Measurements from ENCODE around the gene RERE.

RERE gene

GRCh38 chr1:8571200-8571984 lies 246.0 kb downstream of the RERE start:
- H3K9me3 ChIP-seq (ENCODE audit: control insufficient read depth, insufficient read depth, low read depth, low read length): no peaks in the 10 kb centered on the region
- no peaks in the 10 kb centered on the region for H3K36me3 ChIP-seq (ENCODE audit: control insufficient read depth, insufficient read depth, low read length)
- H3K27ac ChIP-seq (ENCODE audit: low read depth, low read length): peak overlapping the region; percentile 4; the same call in 1 of the 2 replicates
- H3K9ac ChIP-seq (ENCODE audit: low read length): no peak overlapping the region
- H3K4me1 ChIP-seq (ENCODE audit: control insufficient read depth, insufficient read depth, low read length): peaks cover 14% of the 10 kb centered on the region
- no peaks in the 10 kb centered on the region for H3K27me3 ChIP-seq (ENCODE audit: control insufficient read depth, insufficient read depth, low read length)
- H3K4me3 ChIP-seq (ENCODE audit: low read depth, low read length): no peak overlapping the region

GRCh38 chr1:8570465-8570864 lies 247.0 kb downstream of the RERE start:
- no peak overlapping the region for H3K27ac ChIP-seq (ENCODE audit: low read depth, low read length)
- no peak overlapping the region for H3K4me3 ChIP-seq (ENCODE audit: low read depth, low read length)
- peaks cover 14% of the 10 kb centered on the region for H3K4me1 ChIP-seq (ENCODE audit: control insufficient read depth, insufficient read depth, low read length)
- H3K36me3 ChIP-seq (ENCODE audit: control insufficient read depth, insufficient read depth, low read length): no peaks in the 10 kb centered on the region
- H3K9me3 ChIP-seq (ENCODE audit: control insufficient read depth, insufficient read depth, low read depth, low read length): no peaks in the 10 kb centered on the region
- no peaks in the 10 kb centered on the region for H3K27me3 ChIP-seq (ENCODE audit: control insufficient read depth, insufficient read depth, low read length)
- H3K9ac ChIP-seq (ENCODE audit: low read length): no peak overlapping the region

GRCh38 chr1:8569242-8569641 lies 248.2 kb downstream of the RERE start:
- H3K4me1 ChIP-seq (ENCODE audit: control insufficient read depth, insufficient read depth, low read length): peaks cover 14% of the 10 kb centered on the region
- H3K4me3 ChIP-seq (ENCODE audit: low read depth, low read length): no peak overlapping the region
- no peaks in the 10 kb centered on the region for H3K36me3 ChIP-seq (ENCODE audit: control insufficient read depth, insufficient read depth, low read length)
- no peaks in the 10 kb centered on the region for H3K9me3 ChIP-seq (ENCODE audit: control insufficient read depth, insufficient read depth, low read depth, low read length)
- no peaks in the 10 kb centered on the region for H3K27me3 ChIP-seq (ENCODE audit: control insufficient read depth, insufficient read depth, low read length)
- H3K9ac ChIP-seq (ENCODE audit: low read length): no peak overlapping the region
- H3K27ac ChIP-seq (ENCODE audit: low read depth, low read length): no peak overlapping the region

- H3K4me1 ChIP-seq (ENCODE audit: control insufficient read depth, insufficient read depth, low read length): peaks cover 17% of the 10 kb centered on the region
- H3K4me3 ChIP-seq (ENCODE audit: low read depth, low read length): no peak overlapping the region
- H3K9ac ChIP-seq (ENCODE audit: low read length): no peak overlapping the region
- no peak overlapping the region for H3K27ac ChIP-seq (ENCODE audit: low read depth, low read length)
- H3K27me3 ChIP-seq (ENCODE audit: control insufficient read depth, insufficient read depth, low read length): no peaks in the 10 kb centered on the region
- H3K36me3 ChIP-seq (ENCODE audit: control insufficient read depth, insufficient read depth, low read length): no peaks in the 10 kb centered on the region
- H3K9me3 ChIP-seq (ENCODE audit: control insufficient read depth, insufficient read depth, low read depth, low read length): no peaks in the 10 kb centered on the region
Measured at GRCh38 chr1:8568837-8569236, 248.6 kb downstream of the RERE start.

GRCh38 chr1:8567146-8567545 lies 250.3 kb downstream of the RERE start:
- H3K27ac ChIP-seq (ENCODE audit: low read depth, low read length): no peak overlapping the region
- no peak overlapping the region for H3K4me3 ChIP-seq (ENCODE audit: low read depth, low read length)
- H3K27me3 ChIP-seq (ENCODE audit: control insufficient read depth, insufficient read depth, low read length): no peaks in the 10 kb centered on the region
- H3K9me3 ChIP-seq (ENCODE audit: control insufficient read depth, insufficient read depth, low read depth, low read length): no peaks in the 10 kb centered on the region
- no peak overlapping the region for H3K9ac ChIP-seq (ENCODE audit: low read length)
- H3K4me1 ChIP-seq (ENCODE audit: control insufficient read depth, insufficient read depth, low read length): peaks cover 21% of the 10 kb centered on the region
- H3K36me3 ChIP-seq (ENCODE audit: control insufficient read depth, insufficient read depth, low read length): no peaks in the 10 kb centered on the region

GRCh38 chr1:8565802-8566201 lies 251.6 kb downstream of the RERE start:
- no peak overlapping the region for H3K4me3 ChIP-seq (ENCODE audit: low read depth, low read length)
- H3K36me3 ChIP-seq (ENCODE audit: control insufficient read depth, insufficient read depth, low read length): no peaks in the 10 kb centered on the region
- H3K9ac ChIP-seq (ENCODE audit: low read length): no peak overlapping the region
- no peaks in the 10 kb centered on the region for H3K9me3 ChIP-seq (ENCODE audit: control insufficient read depth, insufficient read depth, low read depth, low read length)
- H3K4me1 ChIP-seq (ENCODE audit: control insufficient read depth, insufficient read depth, low read length): peaks cover 14% of the 10 kb centered on the region
- no peak overlapping the region for H3K27ac ChIP-seq (ENCODE audit: low read depth, low read length)
- no peaks in the 10 kb centered on the region for H3K27me3 ChIP-seq (ENCODE audit: control insufficient read depth, insufficient read depth, low read length)

- no peak overlapping the region for H3K9ac ChIP-seq (ENCODE audit: low read length)
- no peak overlapping the region for H3K4me3 ChIP-seq (ENCODE audit: low read depth, low read length)
- no peak overlapping the region for H3K27ac ChIP-seq (ENCODE audit: low read depth, low read length)
- peaks cover 14% of the 10 kb centered on the region for H3K4me1 ChIP-seq (ENCODE audit: control insufficient read depth, insufficient read depth, low read length)
- no peaks in the 10 kb centered on the region for H3K9me3 ChIP-seq (ENCODE audit: control insufficient read depth, insufficient read depth, low read depth, low read length)
- no peaks in the 10 kb centered on the region for H3K27me3 ChIP-seq (ENCODE audit: control insufficient read depth, insufficient read depth, low read length)
- H3K36me3 ChIP-seq (ENCODE audit: control insufficient read depth, insufficient read depth, low read length): no peaks in the 10 kb centered on the region
Measured at GRCh38 chr1:8563944-8564537, 253.4 kb downstream of the RERE start.

GRCh38 chr1:8562881-8563865 lies 254.3 kb downstream of the RERE start:
- H3K4me1 ChIP-seq (ENCODE audit: control insufficient read depth, insufficient read depth, low read length): peaks cover 14% of the 10 kb centered on the region
- no peaks in the 10 kb centered on the region for H3K36me3 ChIP-seq (ENCODE audit: control insufficient read depth, insufficient read depth, low read length)
- peak overlapping the region; percentile 34 for H3K9ac ChIP-seq (ENCODE audit: low read length)
- no peak overlapping the region for H3K4me3 ChIP-seq (ENCODE audit: low read depth, low read length)
- H3K27ac ChIP-seq (ENCODE audit: low read depth, low read length): no peak overlapping the region; the same call in 1 of the 2 replicates
- no peaks in the 10 kb centered on the region for H3K9me3 ChIP-seq (ENCODE audit: control insufficient read depth, insufficient read depth, low read depth, low read length)
- no peaks in the 10 kb centered on the region for H3K27me3 ChIP-seq (ENCODE audit: control insufficient read depth, insufficient read depth, low read length)

- H3K4me1 ChIP-seq (ENCODE audit: control insufficient read depth, insufficient read depth, low read length): peaks cover 14% of the 10 kb centered on the region
- no peak overlapping the region for H3K4me3 ChIP-seq (ENCODE audit: low read depth, low read length)
- H3K9me3 ChIP-seq (ENCODE audit: control insufficient read depth, insufficient read depth, low read depth, low read length): no peaks in the 10 kb centered on the region
- no peak overlapping the region for H3K27ac ChIP-seq (ENCODE audit: low read depth, low read length)
- no peaks in the 10 kb centered on the region for H3K27me3 ChIP-seq (ENCODE audit: control insufficient read depth, insufficient read depth, low read length)
- H3K36me3 ChIP-seq (ENCODE audit: control insufficient read depth, insufficient read depth, low read length): peaks cover 2% of the 10 kb centered on the region; the same call in 1 of the 2 replicates
- H3K9ac ChIP-seq (ENCODE audit: low read length): no peak overlapping the region
Measured at GRCh38 chr1:8562222-8562621, 255.2 kb downstream of the RERE start.

GRCh38 chr1:8560611-8561544 lies 256.6 kb downstream of the RERE start:
- Histone ChIP-seq H3K9ac (ENCODE audit: low read length) (no peak overlapping the region), H3K27ac (ENCODE audit: low read depth, low read length) (no peak overlapping the region)

More at GRCh38 chr1:8560611-8561544, 256.6 kb downstream of the RERE start:
- no peaks in the 10 kb centered on the region for H3K9me3 ChIP-seq (ENCODE audit: control insufficient read depth, insufficient read depth, low read depth, low read length)
- peaks cover 14% of the 10 kb centered on the region for H3K36me3 ChIP-seq (ENCODE audit: control insufficient read depth, insufficient read depth, low read length)
- H3K4me3 ChIP-seq (ENCODE audit: low read depth, low read length): no peak overlapping the region
- H3K4me1 ChIP-seq (ENCODE audit: control insufficient read depth, insufficient read depth, low read length): peaks cover 14% of the 10 kb centered on the region
- no peaks in the 10 kb centered on the region for H3K27me3 ChIP-seq (ENCODE audit: control insufficient read depth, insufficient read depth, low read length)

All from HUES6 (cell line).